Fibroblast of skin of left quadriceps (primary cell): ENCODE results near the gene PRXL2B.

Source experiments
- DNase-seq, 2 experiments: peaks; one replicate each; pipeline ENCODE4 v3.0.0-alpha.2; 2013; ENCODE audit warnings: low read depth in 2 of 2

PRXL2B gene

GRCh38 chr1:2597441-2598328 is 11.1 kb downstream of the PRXL2B start:
- DNase-seq: no peak

- no peak for DNase-seq
Observed at GRCh38 chr1:2598329-2598931, 11.9 kb downstream of the PRXL2B start.

GRCh38 chr1:2601721-2602303 is 15.2 kb downstream of the PRXL2B start:
- no peak for DNase-seq

DNA sequence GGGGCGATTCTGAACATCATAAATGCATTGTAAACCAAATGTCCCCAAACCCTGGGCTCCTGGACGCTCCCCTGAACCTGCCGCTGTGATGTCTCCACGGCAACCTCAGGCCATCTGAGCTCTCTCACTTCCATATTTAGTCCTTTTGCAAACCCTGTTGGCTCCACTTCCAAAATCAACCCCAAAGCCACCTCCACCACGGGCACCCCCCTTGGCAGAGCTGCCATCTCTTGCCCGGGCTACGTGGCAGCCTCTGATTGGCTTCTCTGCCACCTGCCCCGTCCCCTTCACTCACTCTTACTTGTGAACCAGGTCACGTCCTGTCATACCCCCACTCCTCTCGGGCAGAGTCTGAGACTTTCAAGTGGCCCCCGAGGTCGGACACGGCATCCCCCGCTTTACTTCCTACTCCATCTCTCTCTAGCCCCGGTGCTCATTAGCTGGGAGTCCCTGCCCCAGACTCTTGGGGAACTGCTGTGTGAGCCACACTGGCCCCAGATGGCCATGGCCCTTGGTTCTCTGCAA is 15.8 kb downstream of the PRXL2B start:
- no peak for DNase-seq

DNA sequence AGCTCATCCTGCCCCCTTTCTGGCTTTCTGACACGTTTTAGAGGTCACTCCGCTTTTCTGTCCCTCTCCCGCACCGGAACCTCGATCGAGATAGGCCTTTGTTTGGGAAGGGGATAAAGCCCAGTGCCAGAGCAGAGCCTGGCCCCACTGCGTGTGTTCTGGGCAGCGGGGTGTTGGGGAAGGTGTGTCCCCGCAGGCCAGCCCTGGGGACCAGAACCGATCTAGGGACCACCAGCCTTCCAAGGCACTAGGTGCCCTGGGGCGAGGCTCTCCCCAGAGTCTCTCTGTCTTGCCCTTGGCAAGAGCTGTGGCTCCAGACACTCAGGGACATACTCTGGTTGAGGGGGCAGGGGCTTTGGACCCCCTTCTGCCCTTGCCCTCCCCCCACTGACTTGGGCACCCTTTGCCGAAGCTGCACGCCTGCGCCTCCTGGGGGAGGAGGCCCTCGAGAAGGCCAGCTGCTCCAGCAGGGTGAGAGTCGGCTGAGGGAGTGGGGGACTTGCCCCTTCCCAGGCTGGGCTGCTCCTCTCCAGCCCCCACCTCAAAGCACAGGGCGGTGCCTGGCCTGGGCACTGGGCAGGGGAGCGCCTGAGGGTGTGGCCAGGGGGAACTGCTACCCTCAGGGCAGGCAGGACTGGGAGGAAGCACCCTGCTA is 16.4 kb downstream of the PRXL2B start:
- DNase-seq: no peak

DNA sequence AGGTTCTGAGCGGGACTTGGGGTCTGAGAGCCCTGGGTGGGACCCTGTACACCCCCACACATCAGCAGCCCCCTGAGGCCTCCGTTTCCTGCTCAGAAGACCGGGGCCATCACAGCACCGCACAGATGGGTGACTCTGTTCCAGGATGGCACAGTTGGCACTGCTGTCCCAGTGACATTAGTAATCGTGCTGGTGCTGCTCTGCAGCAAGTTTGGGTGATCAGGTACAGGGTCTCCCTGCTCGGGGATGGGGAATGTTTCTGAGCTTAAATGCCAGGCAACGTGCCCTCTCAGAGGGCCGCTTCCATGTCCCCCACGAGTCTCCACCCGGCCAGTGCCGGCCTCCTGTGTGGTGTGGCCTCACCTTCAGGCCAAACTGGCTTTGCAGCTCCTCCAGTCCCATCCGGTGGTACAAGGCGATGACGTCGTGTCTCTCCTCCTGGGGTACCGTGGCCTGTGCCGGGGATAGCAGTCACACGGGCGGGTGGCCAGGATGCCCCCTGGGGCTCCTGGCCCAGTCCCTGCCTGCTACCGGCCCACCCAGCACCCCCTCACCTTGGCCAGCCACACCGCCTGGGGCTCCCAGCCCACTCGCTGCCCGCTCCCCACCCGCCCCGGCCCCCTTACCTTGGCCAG is 17.1 kb downstream of the PRXL2B start:
- no peak for DNase-seq

DNA sequence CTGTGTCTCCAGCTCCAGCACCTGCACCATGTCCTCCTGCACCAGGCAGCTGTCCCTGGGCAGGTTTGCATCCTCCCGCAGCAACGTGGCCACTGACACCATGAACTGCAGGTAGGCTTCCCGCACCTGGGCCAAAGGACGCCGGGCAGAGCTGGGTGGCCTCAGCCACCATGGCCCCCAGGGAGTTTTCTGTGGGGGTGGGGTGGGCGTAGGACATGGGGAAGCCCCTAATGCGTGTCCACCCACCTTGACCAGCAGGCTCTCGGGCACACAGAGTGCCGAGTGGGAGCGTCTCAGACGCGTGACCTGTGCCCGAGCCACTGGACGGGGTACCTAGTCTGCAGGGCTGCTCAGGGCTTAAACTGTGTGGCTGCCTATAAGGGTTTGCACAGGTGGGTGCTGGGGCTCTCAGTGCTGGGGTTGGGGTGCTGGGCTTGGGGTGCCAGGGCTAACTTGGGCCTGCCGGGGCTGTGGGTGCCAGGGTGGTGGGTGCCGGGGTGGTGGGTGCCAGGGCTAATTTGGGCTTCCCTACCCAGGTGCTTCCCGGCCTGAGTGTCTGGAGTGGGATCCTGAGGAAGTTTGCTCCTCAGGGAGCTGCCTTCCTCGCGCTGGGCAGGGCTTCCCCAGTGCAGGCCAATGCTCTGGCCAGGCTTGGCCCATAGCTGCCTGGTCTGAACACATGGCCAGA is 17.7 kb downstream of the PRXL2B start:
- DNase-seq: no peak

- no peak for DNase-seq
Observed at GRCh38 chr1:2604844-2605508, 18.4 kb downstream of the PRXL2B start.

DNA sequence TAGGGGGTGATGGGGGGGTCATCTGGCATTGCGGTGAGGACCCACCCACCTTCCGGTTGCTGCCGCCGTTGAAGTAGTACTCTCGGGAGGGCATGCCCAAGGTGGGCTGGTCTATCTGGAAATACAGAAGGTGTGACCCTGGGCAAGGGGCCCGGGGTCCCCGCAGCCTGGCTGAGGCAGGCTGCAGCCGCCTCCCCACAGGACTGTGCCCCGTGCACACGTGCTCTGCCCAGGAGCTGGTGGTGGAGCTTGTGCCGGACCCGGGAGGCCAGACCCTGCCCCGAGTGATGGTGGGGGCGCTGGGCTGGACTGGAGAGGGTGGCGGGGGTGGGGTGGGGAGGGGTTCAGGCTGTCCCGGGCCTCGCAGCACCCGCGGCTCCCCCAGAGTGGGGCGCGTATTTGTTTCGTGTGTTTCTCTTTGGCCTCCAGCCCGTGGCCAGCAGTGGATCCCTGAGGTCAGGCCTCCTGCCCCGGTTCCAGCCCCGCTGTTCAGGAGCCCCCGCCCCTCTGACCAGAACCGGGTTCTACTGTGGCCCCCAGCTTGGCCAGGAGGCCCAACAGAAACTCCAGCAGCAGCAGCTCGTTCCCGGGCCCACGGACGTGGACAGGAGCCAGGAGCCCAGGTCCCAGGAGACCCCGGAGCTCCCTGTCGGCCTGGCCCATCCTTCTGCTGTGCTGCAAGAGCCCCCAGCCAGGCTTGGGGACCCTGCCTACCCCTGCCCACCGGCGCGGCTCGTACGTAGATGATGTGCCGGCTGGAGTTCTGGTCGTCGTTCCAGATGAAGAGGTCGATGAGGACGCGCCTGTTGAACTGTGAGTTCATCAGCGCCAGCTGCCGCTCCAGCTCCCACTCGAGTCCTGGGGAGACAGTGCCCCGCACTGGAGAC is 19.2 kb downstream of the PRXL2B start:
- no peak for DNase-seq

GRCh38 chr1:2606396-2606880 is 19.9 kb downstream of the PRXL2B start:
- no peak for DNase-seq

DNA sequence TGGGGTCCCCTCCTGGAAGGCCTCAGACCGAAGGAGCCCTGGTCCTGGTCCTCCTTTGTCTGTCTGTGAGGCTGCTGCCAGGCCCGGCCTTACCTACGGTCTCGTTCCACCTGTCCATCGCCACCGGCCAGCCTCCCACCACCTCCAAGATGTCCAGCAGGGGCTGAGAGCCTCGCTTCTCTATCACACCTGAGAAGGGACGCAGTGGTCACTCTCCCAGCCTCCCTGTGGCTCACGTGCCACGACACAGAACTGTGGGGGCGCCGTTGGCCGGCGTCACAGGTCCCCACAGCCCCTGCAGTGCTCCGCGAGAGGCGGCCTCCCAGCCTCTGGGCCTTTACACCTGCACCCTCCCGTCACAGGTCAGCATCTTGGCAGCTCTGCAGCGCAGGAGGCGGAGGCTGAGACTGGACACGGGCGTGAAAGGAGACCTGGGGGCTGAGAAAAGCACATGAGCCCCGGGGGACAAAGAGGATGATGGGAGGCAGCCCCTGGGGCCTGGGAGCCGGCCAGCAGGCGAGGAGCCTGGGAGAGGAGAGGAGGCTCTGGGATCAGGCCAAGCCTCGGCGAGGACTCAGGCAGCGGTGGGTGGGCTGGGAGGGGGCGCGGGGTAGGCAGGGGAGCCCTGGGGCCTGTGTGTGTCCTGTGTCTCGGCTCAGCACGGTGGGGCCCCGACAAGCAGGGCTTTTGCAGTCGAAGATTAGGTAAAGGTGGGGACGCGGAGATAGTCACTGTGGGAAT is 20.5 kb downstream of the PRXL2B start:
- no peak for DNase-seq

DNA sequence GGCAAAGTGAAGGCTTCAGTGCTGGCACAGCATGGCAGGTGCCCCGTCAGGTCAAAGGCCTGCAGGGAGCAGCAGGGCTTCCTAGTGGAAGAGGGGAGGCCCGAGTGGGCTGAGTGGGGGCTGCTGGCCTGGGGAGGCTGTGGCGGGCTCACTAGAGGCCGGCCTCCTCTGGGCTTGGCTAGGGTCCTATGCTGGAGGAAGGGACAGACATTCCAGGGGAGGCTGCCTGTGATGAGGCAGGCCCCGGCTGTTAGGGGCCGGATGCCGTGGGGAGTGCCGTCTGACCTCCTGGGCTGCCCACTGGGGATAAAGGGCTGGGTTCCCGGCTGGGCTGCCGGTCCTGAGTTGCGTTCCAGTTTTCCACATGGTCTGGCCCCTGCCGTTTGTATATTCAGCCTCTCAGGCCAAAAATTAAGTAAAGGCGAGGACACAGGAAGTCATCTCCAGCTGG is 21.1 kb downstream of the PRXL2B start:
- no peak for DNase-seq

DNA sequence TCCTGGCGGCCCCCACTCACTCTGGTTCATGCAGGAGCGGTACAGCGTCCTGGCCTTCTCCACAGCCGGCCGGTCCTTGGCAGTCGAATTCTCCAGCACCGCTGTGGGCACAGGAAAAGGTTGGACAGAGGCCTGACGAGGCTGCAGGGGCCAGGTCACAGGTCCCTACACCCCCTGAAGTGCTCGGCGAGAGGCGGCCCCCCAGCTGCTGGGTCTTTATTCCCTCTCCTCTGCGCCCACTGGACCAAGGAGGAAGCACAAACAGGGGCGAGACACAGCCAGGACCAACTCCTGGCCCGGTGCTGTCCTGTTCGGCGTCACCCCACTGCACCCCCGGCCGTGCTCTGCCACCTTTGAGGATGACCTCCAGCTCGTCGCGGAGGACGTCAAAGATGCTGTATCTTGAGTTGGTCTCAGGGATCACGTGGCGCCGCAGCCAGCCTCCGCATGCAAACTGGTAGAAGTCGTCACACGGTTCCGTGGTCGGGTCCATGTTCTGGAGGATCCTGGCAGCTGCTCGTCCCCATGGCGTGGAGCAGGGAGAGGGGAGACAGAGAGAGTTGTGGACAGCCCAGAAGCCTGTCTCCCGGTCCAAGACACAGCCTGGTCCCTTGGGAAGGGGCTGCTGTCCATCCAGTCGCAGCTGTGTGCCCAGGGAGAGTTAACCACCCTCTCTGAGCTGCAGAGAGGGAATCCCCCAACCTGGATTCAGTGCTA is 22.9 kb downstream of the PRXL2B start:
- no peak for DNase-seq

DNA sequence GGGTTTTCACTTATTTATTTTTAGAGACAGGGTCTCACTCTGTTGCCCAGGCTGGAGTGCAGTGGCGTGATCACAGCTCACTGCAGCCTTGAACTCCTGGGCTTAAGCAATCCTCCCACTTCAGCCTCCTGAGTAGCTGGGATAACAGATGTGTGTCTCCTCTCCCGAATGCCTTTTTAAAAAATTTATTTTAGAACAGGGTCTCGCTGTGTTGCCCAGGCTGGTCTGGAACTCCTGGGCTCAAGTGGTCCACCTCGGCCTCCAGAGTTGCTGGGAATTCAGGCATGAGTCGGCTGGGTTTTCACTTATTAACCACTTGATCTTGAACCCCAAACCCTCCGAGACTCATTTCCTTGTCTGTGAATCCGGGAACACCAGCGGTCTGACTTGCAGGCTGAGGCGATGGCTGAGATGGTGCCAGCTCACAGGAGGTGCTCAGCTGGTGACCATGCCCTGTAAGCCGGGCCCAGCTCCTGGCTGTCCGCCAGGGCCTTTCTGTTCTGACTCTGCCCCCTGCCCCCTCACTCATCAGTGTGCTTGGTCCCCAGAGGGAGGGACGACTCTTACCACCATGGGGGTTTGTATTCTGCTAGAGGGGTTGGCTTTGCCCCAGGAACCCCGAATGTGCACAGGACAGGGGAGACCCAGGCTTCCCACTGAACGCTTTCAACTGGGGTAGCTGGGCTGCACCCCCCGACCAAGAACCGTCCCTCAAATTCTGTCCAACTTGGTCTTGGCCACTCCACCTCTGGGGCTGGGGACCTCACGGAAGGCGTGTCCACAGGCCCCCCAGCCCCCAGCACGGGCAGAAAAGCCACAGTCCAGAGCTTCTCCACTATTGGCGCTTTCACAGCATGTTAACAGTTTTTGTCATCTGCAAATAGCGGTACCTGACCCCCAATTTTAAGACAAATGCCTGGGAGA is 23.7 kb downstream of the PRXL2B start:
- DNase-seq: no peak

GRCh38 chr1:2611031-2611501 is 24.5 kb downstream of the PRXL2B start:
- DNase-seq: no peak

- DNase-seq: no peak
Observed at GRCh38 chr1:2611621-2612437, 25.3 kb downstream of the PRXL2B start.
